Left cardiac atrium (tissue), 4 donors: ENCODE data around the gene ADD1. TPM values are rescaled to one million over a fixed set of nuclear protein-coding genes. Genes with fewer than 3 reads are reported as not detected.
"Not testable (repeated sequence)": the region's sequence is repeated elsewhere in the genome, so short reads cannot be mapped to it uniquely, and the experiment has no call there.

Experiments
- ATAC-seq, 2 donors: fragments of 200-7000 bp; cut with Tn5 transposase; one replicate each; pipeline ENCODE4 v1.9.1; 2020; ENCODE audit warnings: mild to moderate bottlenecking in 2 of 2, moderate library complexity in 2 of 2
- DNase-seq: peaks from one replicate; pipeline ENCODE4 v3.0.0-alpha.2; 2020
- intact Hi-C, 2 donors: fragments of 100-400 bp; cut with DNase I; formaldehyde crosslinking; loops; one replicate each; pipeline versions ENCODE4 v1.14.1 to v1.15.1; 2022 to 2023
- total RNA-seq, 2 donors: library from RNA; stranded (reverse); fragmentation: NEBNext Ultra II Directional; extraction: Animal tissue kit (Norgen Biotek cat#: 25700); gene quantifications; one replicate each; pipeline ENCODE4 v1.2.1, GENCODE V29; 2021
- donor health status: DM: no; HTN: yes; CAD: no.
- donor health status: DM: no; HTN: yes; CAD: no; lungs with severe emphysema.
- donor health status: DM: yes; HTN: yes; CAD: no.
- donor health status: Dilated cardiomyopathy.

ADD1 gene
- total RNA-seq, 2 donors from 2014 or later = 200 to 209 TPM

DNA sequence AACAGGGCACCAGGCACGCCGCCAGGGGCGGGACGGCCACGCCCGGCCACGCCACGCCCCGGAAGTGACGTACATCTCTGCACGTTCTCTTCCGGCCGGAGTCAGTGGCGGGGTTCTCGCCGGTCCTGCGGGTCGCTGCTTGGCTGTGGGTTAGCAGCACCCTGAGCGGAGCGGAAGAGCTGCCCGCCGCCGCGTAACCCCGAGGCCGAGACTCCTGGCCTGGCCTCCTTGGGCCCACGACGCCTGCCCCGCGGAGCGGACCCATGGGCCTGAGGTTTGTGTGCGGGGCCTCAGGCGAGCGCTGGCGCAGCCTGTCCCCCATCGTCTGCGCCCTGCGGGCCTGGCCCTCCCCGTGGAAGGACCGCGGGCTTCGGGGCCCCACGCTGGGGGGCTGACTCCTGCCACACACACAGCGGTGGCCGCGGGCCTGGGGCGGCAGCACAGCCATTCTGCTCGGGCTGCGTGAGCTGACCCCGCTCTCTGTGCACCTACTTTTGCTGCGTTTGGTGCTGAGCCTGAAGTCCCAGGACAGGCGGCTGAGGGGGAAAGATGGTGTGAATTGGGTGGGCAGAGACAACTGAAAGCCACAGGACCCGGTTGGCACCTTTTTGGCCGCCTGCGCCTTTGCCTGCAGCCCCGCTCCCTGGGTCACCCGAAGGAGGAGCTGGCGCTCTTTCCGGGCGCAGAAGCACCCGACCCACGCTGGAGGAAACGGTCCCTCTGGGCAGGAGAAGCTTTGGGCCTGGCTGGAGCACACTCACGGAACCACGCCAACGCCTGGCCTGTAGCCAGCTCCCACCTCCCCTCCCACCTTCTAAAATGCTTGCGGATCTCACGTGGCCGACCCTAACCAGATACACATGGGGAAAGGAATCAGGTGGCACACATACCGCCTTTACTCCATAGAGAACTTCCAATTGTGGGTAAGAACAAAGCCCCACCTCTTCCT lies 91.4 kb downstream of the ADD1 start:
- ATAC-seq (peak; percentile 82 to 90), DNase-seq (peak; percentile 97)
- intact Hi-C loops = loop anchor here in 1 of 2 donors (10.0 kb wide), 2 partner anchors 90 to 170 kb away; partner anchors contain the start of gene ADD1

DNA sequence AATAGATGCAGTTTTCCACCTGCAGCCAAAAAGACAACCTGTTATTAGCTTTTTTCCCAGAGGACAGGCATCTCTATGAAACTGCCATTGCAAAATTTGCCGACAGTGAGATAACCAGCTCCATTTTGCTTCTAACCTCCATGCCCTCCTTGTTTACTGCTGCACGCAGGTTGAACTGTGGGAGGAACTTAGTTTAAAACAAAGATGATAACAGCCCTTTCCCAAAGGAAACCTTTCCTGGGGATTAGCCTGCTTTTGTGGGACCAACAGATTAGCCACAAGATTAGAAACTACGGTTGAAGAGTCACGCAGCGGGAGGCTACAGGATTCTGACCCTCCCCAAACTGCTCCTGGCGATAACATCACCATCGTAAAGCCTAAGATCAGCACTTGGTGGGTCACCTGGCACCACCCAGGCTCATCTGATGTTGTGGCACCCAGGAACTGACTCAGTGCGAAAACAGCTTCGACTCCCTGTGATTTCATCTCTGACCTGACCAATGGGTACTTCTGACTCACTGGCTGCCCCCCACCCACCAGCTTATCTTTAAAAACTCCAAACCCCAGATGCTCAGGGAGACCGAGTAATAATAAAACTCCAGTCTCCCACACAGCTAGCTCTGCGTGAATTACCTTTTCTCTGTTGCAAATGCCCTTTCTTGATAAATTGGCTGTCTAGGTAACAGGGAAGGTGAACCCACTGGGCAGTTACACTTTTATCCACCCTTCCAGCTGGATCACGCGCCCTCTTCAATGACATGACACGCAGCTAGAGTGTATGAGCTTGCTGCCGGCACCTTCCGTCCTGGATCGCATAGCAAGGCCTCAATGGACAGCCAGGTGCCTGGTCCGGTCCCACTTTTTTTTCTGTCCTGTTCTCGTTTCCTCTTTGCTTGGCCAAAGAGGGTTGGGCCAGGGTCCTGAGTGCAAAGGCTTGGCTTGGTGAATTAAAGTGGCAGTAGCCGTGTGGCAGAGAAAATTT lies 92.4 kb downstream of the ADD1 start:
- ATAC-seq (no peak), DNase-seq (no peak)
- intact Hi-C loops = loop anchor here in 1 of 2 donors (10.0 kb wide), 2 partner anchors 91 to 171 kb away; partner anchors contain the start of gene ADD1

DNA sequence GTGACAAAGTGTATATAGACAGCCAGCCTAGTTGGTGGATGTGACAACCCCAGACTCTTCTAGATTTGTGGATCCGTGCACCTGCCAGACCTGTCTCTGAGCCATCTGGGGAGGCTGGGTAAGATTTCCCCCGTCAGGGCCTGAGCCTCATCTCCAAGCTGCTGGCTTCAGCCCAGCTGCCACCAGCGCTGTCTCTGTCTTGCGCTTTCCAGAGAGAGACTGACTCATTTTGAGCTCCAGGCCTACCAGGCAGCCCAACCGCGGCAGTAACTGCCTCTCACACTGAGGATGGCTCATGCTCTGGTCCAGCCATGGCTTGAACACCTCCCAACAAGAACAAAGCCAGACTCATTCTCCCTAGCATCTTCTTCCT lies 93.1 kb downstream of the ADD1 start:
- intact Hi-C loops = loop anchor here in 1 of 2 donors (10.0 kb wide), 2 partner anchors 92 to 172 kb away; partner anchors contain the start of gene ADD1

GRCh38 chr4:2937146-2937857 lies 93.7 kb downstream of the ADD1 start:
- no peak for ATAC-seq
- no peak for DNase-seq
- intact Hi-C loops = loop anchor here in 1 of 2 donors (10.0 kb wide), 2 partner anchors 93 to 173 kb away; partner anchors contain the start of gene ADD1

More for the DNA sequence above, 93.1 kb downstream of the ADD1 start:
- ATAC-seq (no peak), DNase-seq (no peak)

GRCh38 chr4:2937986-2938385 lies 94.3 kb downstream of the ADD1 start:
- no peak for ATAC-seq
- no peak for DNase-seq
- intact Hi-C loops = loop anchor here in 1 of 2 donors (10.0 kb wide), 2 partner anchors 93 to 173 kb away; partner anchors contain the start of gene ADD1

DNA sequence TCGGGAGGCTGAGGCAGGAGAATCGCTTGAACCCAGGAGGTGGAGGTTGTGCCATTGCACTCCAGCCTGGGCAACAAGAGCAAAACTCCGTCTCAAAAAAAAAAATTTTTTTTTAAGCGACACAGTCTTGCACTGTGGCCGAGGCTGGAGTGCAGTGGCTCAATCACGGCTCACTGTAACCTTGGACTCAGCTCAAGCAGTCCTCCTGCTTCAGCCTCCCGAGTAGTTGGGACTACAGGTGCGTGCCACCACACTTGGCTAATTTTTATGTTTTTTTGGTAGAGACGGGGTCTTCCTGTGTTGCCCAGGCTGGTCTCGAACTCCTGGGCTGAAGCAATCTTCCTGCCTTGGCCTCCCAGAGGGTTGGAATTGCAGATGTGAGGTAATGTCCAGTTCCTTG lies 94.8 kb downstream of the ADD1 start:
- peak; percentile 6 for DNase-seq
- not testable (repeated sequence) for ATAC-seq
- intact Hi-C loops = loop anchor here in 1 of 2 donors (10.0 kb wide), 2 partner anchors 94 to 174 kb away; partner anchors contain the start of gene ADD1

DNA sequence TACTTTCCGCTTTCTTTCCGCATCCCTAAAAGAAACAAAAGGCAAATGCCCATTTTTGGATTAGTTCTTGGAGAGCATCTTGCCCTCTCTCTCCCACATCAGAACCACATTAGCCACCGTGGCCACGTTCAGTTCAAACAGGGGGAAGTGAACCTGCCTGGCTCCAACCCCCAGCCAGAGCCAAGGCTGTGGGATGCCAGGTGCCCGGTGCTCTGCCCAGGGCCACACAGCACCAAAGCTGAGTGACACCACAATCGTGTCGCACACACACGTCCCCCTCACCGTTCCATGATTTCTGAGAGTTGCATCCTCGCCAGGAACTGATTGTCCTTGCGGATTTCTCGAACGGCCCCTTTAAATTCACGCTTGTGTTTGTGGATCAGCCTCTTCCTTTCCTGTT lies 95.3 kb downstream of the ADD1 start:
- intact Hi-C loops = loop anchor here in 1 of 2 donors (10.0 kb wide), 2 partner anchors 94 to 174 kb away; partner anchors contain the start of gene ADD1
- ATAC-seq (no peak), DNase-seq (no peak)

- DNase-seq (no peak), ATAC-seq (no peak)
- intact Hi-C loops = loop anchor here in 1 of 2 donors (10.0 kb wide), 2 partner anchors 95 to 175 kb away; partner anchors contain the start of gene ADD1
Observed at GRCh38 chr4:2939383-2940243, 96.0 kb downstream of the ADD1 start.

DNA sequence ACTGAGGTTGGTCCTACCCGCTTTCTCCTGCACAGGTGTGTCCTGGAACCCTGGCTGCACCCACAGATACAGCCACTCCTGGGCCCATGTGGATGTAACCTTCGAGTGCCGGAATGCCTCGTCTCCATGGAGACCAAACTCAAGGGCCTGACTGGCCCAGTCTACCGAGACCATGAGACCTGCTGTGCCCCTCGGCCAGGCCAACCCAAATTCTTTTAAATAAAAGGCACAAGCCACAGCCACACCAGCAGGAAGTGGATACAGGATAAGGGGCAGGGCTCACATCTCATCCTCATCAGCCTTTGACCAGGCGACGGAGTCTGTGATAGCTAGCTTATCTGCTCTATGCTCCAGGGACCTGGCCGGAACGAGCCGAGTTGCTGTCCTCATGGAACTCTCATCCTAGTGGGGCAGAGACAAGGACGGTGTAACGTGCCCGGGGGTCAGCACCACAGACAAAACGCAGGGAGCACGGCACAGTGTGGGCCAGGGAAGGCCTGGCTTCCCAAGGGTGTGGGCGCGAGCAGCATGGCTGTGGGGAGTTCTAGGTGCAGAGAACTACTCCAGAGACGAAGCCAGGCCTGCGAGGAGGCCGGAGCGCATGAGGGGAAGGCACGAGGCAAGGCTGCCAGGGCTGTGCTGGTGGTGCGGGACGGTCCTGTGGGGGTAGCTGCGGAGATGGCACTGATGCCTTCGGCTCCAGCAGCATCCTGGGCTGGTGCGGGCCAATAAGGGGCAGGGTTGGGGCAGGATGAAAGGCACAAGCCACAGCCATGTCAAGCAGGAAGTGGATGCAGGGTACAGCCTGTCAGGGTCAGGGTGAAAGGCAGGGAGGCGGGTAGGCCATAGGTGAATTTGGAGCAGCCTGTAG lies 96.9 kb downstream of the ADD1 start:
- no peak for ATAC-seq
- DNase-seq = no peak
- intact Hi-C loops = no loop called here

GRCh38 chr4:2941138-2942036 lies 97.7 kb downstream of the ADD1 start:
- intact Hi-C loops = no loop called here
- ATAC-seq = no peak
- DNase-seq = no peak

- intact Hi-C loops = no loop called here
- ATAC-seq = no peak
- no peak for DNase-seq
Observed at GRCh38 chr4:2942037-2942531, 98.4 kb downstream of the ADD1 start.

DNA sequence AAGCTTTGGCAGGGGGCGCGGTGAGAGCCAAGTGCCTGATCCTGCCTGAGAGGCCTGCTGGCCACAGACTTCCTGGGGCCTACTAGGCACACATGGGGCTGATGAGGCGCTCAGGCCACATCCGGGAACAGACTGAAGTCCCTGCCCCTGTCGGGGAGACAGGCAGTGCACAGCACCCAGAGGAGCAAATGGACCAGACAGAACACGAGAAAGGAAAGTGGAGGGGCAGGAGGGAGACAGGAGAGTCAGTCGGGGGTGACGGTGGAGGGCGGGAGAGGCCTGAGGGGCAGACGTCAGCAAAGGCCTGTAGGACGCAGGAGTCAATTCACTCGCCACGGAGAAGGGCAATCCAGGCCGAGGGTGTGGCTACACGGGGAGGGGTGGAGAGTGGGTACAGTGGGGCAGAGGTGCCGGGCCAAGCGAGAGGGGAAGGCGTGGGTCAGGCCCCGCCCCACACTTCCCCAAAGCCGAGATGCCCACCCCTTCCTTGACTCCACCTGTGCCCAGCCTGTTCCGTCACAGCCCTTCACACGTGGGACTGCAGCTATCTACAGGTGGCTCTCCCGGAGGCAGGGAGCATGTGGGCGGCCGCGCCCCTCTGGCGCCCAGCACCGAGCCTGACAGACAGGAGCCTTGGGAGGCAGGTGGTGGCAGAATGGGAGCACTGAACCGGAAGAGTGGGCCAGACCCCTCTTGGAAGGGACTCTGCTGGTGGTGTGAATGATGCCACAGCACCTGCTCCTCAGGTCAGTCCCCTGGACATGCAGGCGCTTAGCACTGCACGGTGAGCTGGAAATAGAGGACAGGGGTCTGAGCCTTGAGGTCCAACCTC lies 99.1 kb downstream of the ADD1 start:
- no peak for DNase-seq
- intact Hi-C loops = no loop called here

GRCh38 chr4:2943364-2944090 lies 99.9 kb downstream of the ADD1 start:
- no peak for ATAC-seq
- intact Hi-C loops = no loop called here
- DNase-seq = no peak

More for the DNA sequence above, 99.1 kb downstream of the ADD1 start:
- no peak for ATAC-seq

GRCh38 chr4:2944091-2944482 lies 100.4 kb downstream of the ADD1 start:
- no peak for DNase-seq
- intact Hi-C loops = no loop called here
- no peak for ATAC-seq
